HUDEP-2 (cell line): ENCODE data around the gene FBLN2.
"Not testable (repeated sequence)": the region's sequence is repeated elsewhere in the genome, so short reads cannot be mapped to it uniquely, and the experiment has no call there.

Source experiments
- DNase-seq, 76 experiments: peaks; one replicate each; lab custom pipeline; 2025; ENCODE audit not compliant: unreplicated experiment in 76 of 76; lab: John Stamatoyannopoulos, UW

Gene FBLN2

GRCh38 chr3:13513051-13513912, 35.6 kb upstream of the FBLN2 start:
- no peak for DNase-seq

DNA sequence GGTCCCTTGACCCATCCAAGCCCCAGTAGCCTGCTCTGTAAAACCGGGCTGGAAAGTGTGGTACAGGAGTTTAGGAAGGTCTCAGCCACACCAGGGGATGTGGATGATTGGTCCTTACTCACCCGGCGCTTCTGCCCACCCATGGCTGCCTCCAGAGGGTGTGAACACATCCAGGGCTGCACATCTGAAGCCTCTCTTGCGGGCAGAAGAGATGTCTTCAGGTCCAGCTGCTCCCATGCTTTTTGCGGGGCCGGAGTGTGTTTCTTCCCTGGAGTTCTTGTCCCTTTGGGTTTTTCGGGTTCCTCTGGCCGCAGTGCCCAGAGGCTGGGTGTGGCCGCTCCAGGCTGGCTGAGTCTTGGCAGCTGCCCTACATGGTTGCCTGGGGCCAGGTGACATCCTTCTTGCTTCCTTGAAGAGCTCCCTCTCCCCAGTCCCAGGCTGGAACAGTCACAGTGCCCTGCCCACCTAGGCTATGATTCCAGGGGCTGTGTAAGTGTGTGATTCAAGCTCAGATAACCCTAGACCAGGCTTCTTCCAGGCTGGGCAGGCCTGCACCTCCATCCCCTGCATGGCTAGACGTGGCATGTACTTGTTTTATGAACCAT, 34.9 kb upstream of the FBLN2 start:
- DNase-seq: no peak

- no peak for DNase-seq
Observed at GRCh38 chr3:13514639-13515435, 34.1 kb upstream of the FBLN2 start.

DNA sequence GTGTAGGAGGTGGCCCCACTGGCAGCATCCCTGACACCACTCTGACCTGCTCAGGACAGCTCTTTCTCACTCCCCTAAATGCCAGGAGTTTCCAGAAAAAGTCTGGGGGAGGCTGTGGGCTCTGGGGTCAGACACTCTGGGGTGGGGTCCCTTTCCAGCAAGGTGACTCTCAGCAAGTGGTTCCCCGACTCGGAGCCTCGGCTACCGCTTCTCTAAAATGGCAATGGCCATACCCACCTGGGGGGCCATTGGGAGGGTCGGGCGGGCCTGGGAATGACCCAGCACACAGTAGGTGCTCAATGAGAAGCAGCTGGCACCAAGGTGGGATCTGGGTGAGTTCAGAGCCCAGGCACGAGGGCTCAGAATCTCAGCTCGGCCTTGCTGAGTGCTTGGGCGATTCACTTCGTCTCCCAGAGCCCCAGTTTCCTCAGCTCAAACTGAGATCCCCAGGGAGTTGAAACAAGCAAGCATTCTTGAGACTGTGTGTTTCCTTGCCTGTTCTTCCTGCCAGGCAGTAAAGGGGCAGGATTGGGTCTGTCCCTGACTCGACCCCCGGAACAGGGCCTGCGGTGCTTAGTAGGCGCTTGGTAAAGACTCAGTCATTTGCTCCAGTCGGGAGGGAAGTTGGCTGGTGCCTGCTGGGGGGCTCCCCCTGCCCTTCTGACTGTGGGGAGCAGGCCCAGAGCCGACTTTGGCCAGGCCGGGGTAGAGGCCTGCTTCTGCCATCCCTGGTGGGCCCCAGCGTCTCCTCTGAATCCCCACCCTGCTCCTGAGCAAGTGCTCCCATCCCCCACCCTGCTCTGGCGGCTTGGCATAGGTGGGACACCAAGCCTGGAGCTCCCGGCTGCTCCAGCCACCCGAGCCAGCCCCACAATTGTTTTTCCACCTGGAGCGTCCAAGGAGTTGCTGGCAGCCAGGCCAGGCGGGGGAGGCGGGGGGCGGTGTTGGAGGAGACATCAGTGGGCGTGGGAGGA, 32.9 kb upstream of the FBLN2 start:
- DNase-seq: no peak

DNA sequence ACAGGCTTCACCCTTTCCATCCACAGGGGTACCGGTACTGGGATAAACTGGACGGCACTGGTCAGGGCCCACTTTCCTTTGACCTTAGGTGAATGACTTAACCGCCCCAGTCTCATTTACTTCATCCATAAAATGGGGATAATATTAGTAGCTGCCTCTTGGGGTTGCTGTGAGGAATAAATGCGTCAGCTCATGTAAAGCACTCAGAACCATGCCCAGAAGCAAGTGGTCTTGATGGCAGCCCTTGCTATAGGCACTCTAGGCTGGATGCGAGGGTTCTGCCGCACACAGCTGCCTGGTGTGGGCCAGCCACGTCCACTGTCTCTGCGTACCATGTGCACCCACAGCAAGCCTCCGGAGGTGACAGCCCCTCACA, 32.2 kb upstream of the FBLN2 start:
- no peak for DNase-seq

- peak in 5 of 76 experiments; percentile 23 to 34 (median 31) for DNase-seq
Observed at GRCh38 chr3:13517253-13517977, 31.5 kb upstream of the FBLN2 start.

- DNase-seq: no peak
Observed at GRCh38 chr3:13518516-13518953, 30.4 kb upstream of the FBLN2 start.

DNA sequence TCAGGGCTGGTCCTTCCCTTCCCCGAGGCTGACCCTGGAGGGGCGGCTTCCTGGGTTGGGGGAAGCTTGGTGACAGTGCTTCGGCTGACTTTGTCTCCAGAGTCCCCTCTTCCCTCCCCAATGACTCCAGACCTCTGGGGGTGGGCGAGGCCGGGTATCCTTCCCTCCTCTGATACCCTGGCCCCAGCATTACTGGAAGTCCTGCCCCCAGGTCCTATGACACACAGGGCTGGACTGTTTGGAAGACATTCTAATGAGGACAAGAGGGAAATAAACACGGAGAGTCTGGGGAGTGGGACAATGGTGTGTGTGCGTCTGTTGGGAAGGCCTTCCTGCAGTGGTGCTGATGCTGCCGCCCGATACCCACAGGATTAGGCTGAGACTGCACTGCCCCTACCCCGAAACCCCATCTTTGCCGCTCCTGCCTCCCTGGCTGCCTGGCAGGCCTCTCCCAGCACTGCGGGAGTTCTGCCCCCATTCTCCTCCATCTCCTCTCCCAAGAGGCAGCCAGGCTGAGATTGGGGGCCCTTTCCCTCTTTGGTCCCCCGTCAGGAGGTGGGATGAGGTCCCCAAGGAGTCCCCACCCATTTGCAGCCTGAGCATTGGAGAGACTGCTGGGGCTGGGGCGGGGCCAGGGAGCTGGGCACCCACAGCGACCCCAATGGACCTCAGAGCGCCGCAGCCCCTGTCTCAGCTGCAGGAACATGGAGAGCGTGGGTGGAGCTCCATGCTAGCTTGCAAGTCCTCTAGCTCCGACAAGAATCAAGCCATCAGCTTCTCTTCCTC, 29.7 kb upstream of the FBLN2 start:
- no peak for DNase-seq

DNA sequence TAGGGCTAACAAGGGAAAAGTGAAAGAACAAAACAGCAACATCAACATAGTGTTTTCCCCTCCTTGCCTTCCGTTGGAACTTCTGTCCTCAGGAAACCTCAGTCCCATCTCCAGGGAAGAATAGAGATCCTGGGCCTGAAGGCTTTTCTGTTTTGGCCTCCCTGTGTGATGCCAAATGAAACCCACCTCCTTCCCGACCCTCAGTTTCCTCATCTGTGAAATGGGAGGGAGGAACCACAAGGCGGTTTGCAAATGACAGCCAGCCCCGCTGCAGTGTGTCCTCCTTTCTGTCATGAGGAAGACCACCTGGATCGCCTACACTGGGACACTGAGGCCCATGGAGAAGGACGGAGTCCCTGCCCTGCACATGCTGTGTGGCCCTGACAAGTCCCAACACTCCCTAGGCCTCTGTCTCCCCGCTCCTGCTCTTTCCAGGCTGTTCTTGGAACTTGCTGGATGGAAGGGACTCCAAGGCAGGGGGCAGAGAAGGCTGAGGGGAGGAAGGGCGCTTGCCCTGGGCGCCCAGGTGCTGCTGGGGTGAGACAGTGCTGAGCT, 28.5 kb upstream of the FBLN2 start:
- DNase-seq: no peak

DNA sequence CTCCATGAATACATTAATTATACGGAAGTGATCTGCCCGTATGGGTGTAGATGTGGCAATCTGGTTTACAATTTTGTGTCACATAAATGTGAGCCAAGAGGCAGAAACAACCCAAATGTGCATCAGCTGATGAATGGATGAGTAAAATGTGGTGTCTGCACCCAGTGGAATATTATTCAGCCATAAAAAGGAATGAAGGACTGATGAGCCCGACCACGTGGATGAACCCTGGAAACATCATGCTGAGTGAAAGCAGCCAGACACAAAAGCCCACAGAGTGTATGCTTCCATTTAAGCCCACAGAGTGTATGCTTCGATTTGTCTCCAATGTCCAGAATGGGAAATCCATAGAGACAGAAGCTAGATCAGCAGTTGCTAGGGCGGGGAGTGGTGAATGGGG, 27.6 kb upstream of the FBLN2 start:
- DNase-seq: no peak

- not testable (repeated sequence) for DNase-seq
Observed at GRCh38 chr3:13521749-13522148, 27.2 kb upstream of the FBLN2 start.

DNA sequence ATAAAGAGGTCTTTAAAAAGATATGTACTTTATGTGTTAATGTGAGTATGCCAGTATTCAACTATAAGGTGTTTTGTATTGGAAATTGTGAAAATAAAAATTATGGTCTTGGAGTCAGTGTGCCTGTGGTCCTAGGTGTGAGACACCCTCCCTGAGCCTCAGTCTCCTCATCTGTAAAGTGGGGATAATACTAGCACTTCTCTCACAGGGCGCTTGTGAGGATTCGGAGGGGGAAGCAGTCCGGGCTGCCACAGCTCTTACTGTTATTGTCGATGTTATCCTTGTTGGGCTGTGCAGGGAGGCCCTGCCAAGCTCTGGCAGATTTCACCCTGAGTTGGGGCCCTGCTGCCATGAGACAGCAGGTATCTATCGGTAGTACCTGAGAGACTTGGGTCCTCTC, 26.7 kb upstream of the FBLN2 start:
- DNase-seq: no peak

- no peak for DNase-seq
Observed at GRCh38 chr3:13524979-13525669, 23.8 kb upstream of the FBLN2 start.

- DNase-seq: no peak
Observed at GRCh38 chr3:13525827-13526625, 22.9 kb upstream of the FBLN2 start.

DNA sequence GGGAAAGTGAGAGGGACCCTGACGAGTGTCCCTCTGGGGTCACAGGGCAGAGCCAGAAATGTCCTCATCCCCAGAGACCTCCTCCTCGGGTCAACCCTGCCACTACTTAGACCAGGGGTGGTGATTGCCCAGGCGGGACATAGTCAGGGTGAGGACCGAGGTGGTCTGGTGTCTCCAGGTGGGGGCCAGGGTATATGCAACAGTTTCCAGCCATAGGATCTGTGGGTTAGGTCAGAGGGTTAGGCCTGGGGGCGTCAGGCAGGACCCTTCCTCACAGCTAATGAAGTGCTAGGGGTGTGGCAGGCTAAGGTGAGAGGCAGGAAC, 22.3 kb upstream of the FBLN2 start:
- DNase-seq: no peak

DNA sequence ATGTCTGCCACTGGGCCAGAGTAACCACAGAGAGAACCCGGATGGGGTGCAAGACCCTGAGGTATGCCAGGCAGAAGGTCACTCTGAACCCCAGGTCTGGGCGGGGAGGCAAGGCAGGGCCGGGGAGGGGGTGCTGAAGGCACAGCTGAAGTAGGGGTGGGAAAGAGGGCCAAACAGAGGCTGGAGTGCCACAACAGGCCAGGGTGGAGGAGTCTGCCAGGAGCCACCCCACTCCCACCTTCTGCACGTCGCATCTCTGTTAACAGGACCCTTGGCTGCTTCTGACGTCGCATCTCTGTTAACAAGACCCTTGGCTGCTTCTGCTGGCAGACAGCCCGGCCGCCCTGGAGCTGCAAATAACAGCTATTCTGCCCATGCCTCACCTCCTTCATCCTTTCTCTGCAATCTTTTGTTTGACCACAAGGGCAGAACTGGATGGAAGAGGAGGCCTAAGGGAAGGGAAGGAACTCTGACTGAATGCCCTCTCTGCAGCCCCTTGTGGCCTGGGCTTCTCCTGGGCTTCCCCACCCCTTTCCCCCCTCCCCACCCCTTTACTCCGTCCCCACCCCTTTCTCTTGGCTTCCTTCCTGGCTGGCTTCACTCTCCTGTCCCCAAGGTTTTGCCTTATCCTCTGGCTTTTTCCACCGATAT, 20.6 kb upstream of the FBLN2 start:
- DNase-seq: peak in 4 of 76 experiments; percentile 21 to 41 (median 36)
